Neural cell (in vitro differentiated cells): ENCODE data around the gene INF2. TPM values are rescaled to one million over a fixed set of nuclear protein-coding genes. Genes with fewer than 3 reads are reported as not detected.

Experiments used
- H2AFZ ChIP-seq: fragments of 200-600, 300-800 bp; sonication (generic), shearing (Covaris generic); 2 replicates; pipeline ENCODE4 v1.6.0; 2014; ENCODE audit warnings: low read depth, mild to moderate bottlenecking, antibody characterized with exemption, low read length, moderate library complexity
- H3F3A ChIP-seq: fragments of 200-600 bp; shearing (Covaris generic); 2 replicates; pipeline ENCODE4 v1.6.1; 2016; ENCODE audit warnings: mild to moderate bottlenecking, moderate library complexity, mixed read lengths, antibody characterized with exemption, low read length; ENCODE audit not compliant: insufficient read depth, poor library complexity, severe bottlenecking
- H3K27ac ChIP-seq: fragments of 200-600, 300-800 bp; sonication (generic), shearing (Covaris generic); 2 replicates; pipeline ENCODE4 v1.5.1; 2014; ENCODE audit warnings: mild to moderate bottlenecking, low read length, moderate library complexity
- H3K27me3 ChIP-seq: fragments of 300-800, 200-600 bp; sonication (generic), shearing (Covaris generic); 2 replicates; pipeline ENCODE4 v1.6.0; 2014; ENCODE audit warnings: mild to moderate bottlenecking, low read depth, low read length, moderate library complexity; ENCODE audit not compliant: insufficient read depth
- H3K36me3 ChIP-seq: fragments of 300-800, 200-600 bp; sonication (generic), shearing (Covaris generic); 2 replicates; pipeline ENCODE4 v1.5.1; 2014; ENCODE audit warnings: mild to moderate bottlenecking, antibody characterized with exemption, low read length, moderate library complexity; ENCODE audit not compliant: insufficient read depth
- H3K4me2 ChIP-seq: fragments of 300-800, 200-600 bp; sonication (generic), shearing (Covaris generic); 2 replicates; pipeline ENCODE4 v1.6.0; 2014; ENCODE audit warnings: mild to moderate bottlenecking, low read length
- H3K4me3 ChIP-seq: fragments of 300-800, 200-600 bp; sonication (generic), shearing (Covaris generic); 2 replicates; pipeline ENCODE4 v1.5.1; 2014; ENCODE audit warnings: mild to moderate bottlenecking, low read length, moderate library complexity
- H3K79me2 ChIP-seq: fragments of 200-600 bp; shearing (Covaris generic); replicated peaks from 2 replicates; pipeline ENCODE4 v1.6.0; 2014; ENCODE audit warnings: mild to moderate bottlenecking, low read length, moderate library complexity; ENCODE audit not compliant: insufficient read depth
- H3K9ac ChIP-seq: fragments of 300-800, 200-600 bp; sonication (generic), shearing (Covaris generic); 2 replicates; pipeline ENCODE4 v1.6.1; 2016; ENCODE audit warnings: mild to moderate bottlenecking, low read length, mixed read lengths
- H3K9me2 ChIP-seq: fragments of 200-600 bp; shearing (Covaris generic); 2 replicates; pipeline ENCODE4 v1.6.1; 2016; ENCODE audit warnings: mild to moderate bottlenecking, low read length, mixed read lengths; ENCODE audit not compliant: insufficient read depth
- H3K9me3 ChIP-seq: fragments of 200-600, 300-800 bp; sonication (generic), shearing (Covaris generic); 2 replicates; pipeline ENCODE4 v1.6.1; 2016; ENCODE audit warnings: mild to moderate bottlenecking, mixed run types, low read length, moderate library complexity, mixed read lengths
- H4K20me1 ChIP-seq: fragments of 200-600 bp; shearing (Covaris generic); 2 replicates; pipeline ENCODE4 v1.6.1; 2016; ENCODE audit warnings: mild to moderate bottlenecking, mixed run types; ENCODE audit not compliant: insufficient read depth
- EP300 ChIP-seq: fragments of 450-650 bp; conservative IDR thresholded peaks from 2 replicates; pipeline ENCODE4 v1.6.1; 2014; ENCODE audit warnings: antibody characterized with exemption, mild to moderate bottlenecking, moderate library complexity; ENCODE audit not compliant: poor library complexity, severe bottlenecking
- EZH2 ChIP-seq: fragments of 200-600, 300-800 bp; shearing (Covaris generic), sonication (generic); IDR thresholded peaks from 2 replicates; pipeline ENCODE4 v1.6.1; 2014; ENCODE audit warnings: antibody characterized with exemption, low read length, borderline replicate concordance, mild to moderate bottlenecking; ENCODE audit not compliant: insufficient read depth, poor library complexity, severe bottlenecking
- MXI1 ChIP-seq: fragments of 450-650 bp; conservative IDR thresholded peaks from 2 replicates; pipeline ENCODE4 v1.6.1; 2014; ENCODE audit warnings: antibody characterized with exemption, mild to moderate bottlenecking; ENCODE audit not compliant: poor library complexity, severe bottlenecking
- POLR2AphosphoS5 ChIP-seq: IDR thresholded peaks from 2 replicates; pipeline ENCODE4 v1.6.1; 2012
- RAD21 ChIP-seq: fragments of 450-650 bp; conservative IDR thresholded peaks from 2 replicates; pipeline ENCODE4 v1.6.1; 2014; ENCODE audit warnings: antibody characterized with exemption, mild to moderate bottlenecking, moderate library complexity
- SMC3 ChIP-seq: fragments of 450-650 bp; conservative IDR thresholded peaks from 2 replicates; pipeline ENCODE4 v1.6.1; 2014; ENCODE audit warnings: antibody characterized with exemption, mild to moderate bottlenecking, moderate library complexity; ENCODE audit not compliant: poor library complexity
- TAF1 ChIP-seq: IDR thresholded peaks from 2 replicates; pipeline ENCODE4 v1.6.1; 2012; ENCODE audit warnings: low read depth
- polyA plus RNA-seq: library from polyadenylated mRNA; depleted of rRNA; stranded (reverse); fragments of >200 nt; gene quantifications from 2 replicates; pipeline ENCODE4 v1.2.3, GENCODE V29; 2014
- TF ChIP-seq, protein P1 (sequence below): IDR thresholded peaks from 2 replicates; pipeline ENCODE4 v1.6.1; 2012; ENCODE audit warnings: borderline replicate concordance
- TF ChIP-seq, protein P2 (sequence below): fragments of 450-650 bp; IDR thresholded peaks from 2 replicates; pipeline ENCODE4 v1.5.1; 2014; ENCODE audit warnings: antibody characterized with exemption, mild to moderate bottlenecking, moderate library complexity; ENCODE audit not compliant: poor library complexity, severe bottlenecking

INF2 gene
- polyA plus RNA-seq, 1 donor from 2014 or later = 0.02 TPM

GRCh38 chr14:104658325-104658712, 31.1 kb upstream of the INF2 start:
- Histone ChIP-seq H3F3A (no peaks in the 10 kb centered on the region), H3K9me3 (no peaks in the 10 kb centered on the region), H2AFZ (no peak overlapping the region), H3K4me3 (no peak overlapping the region), H3K9ac (no peak overlapping the region), H4K20me1 (no peaks in the 10 kb centered on the region), H3K4me2 (no peak overlapping the region), H3K27ac (no peak overlapping the region), H3K9me2 (no peaks in the 10 kb centered on the region), H3K36me3 (no peaks in the 10 kb centered on the region), H3K27me3 (no peaks in the 10 kb centered on the region), H3K79me2 (no peaks in the 10 kb centered on the region)
- TF ChIP-seq, protein P1, sequence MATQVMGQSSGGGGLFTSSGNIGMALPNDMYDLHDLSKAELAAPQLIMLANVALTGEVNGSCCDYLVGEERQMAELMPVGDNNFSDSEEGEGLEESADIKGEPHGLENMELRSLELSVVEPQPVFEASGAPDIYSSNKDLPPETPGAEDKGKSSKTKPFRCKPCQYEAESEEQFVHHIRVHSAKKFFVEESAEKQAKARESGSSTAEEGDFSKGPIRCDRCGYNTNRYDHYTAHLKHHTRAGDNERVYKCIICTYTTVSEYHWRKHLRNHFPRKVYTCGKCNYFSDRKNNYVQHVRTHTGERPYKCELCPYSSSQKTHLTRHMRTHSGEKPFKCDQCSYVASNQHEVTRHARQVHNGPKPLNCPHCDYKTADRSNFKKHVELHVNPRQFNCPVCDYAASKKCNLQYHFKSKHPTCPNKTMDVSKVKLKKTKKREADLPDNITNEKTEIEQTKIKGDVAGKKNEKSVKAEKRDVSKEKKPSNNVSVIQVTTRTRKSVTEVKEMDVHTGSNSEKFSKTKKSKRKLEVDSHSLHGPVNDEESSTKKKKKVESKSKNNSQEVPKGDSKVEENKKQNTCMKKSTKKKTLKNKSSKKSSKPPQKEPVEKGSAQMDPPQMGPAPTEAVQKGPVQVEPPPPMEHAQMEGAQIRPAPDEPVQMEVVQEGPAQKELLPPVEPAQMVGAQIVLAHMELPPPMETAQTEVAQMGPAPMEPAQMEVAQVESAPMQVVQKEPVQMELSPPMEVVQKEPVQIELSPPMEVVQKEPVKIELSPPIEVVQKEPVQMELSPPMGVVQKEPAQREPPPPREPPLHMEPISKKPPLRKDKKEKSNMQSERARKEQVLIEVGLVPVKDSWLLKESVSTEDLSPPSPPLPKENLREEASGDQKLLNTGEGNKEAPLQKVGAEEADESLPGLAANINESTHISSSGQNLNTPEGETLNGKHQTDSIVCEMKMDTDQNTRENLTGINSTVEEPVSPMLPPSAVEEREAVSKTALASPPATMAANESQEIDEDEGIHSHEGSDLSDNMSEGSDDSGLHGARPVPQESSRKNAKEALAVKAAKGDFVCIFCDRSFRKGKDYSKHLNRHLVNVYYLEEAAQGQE = no peak
- TF ChIP-seq MXI1 (no peak), EP300 (no peak), EZH2 (no peak), POLR2AphosphoS5 (no peak), RAD21 (no peak), TAF1 (no peak), SMC3 (no peak)
- TF ChIP-seq, protein P2, sequence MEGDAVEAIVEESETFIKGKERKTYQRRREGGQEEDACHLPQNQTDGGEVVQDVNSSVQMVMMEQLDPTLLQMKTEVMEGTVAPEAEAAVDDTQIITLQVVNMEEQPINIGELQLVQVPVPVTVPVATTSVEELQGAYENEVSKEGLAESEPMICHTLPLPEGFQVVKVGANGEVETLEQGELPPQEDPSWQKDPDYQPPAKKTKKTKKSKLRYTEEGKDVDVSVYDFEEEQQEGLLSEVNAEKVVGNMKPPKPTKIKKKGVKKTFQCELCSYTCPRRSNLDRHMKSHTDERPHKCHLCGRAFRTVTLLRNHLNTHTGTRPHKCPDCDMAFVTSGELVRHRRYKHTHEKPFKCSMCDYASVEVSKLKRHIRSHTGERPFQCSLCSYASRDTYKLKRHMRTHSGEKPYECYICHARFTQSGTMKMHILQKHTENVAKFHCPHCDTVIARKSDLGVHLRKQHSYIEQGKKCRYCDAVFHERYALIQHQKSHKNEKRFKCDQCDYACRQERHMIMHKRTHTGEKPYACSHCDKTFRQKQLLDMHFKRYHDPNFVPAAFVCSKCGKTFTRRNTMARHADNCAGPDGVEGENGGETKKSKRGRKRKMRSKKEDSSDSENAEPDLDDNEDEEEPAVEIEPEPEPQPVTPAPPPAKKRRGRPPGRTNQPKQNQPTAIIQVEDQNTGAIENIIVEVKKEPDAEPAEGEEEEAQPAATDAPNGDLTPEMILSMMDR = no peak

GRCh38 chr14:104659146-104659545, 30.3 kb upstream of the INF2 start:
- Histone ChIP-seq H3K36me3 (no peaks in the 10 kb centered on the region), H3K9me2 (no peaks in the 10 kb centered on the region), H4K20me1 (no peaks in the 10 kb centered on the region), H2AFZ (no peak overlapping the region), H3K27me3 (no peaks in the 10 kb centered on the region), H3K4me2 (no peak overlapping the region), H3K79me2 (no peaks in the 10 kb centered on the region), H3K9me3 (no peaks in the 10 kb centered on the region), H3K27ac (no peak overlapping the region), H3K9ac (no peak overlapping the region), H3K4me3 (no peak overlapping the region), H3F3A (no peaks in the 10 kb centered on the region)
- TF ChIP-seq POLR2AphosphoS5 (no peak), EP300 (no peak), RAD21 (no peak), MXI1 (no peak), SMC3 (no peak), EZH2 (no peak), TAF1 (no peak)
- TF ChIP-seq, protein P2 = no peak
- TF ChIP-seq, protein P1 = no peak
